Urothelium cell line (cell line): ENCODE data around the gene WFIKKN1.
A peak's percentile ranks its signal among the peaks of the same experiment; 100 is the strongest.

Source experiments
- DNase-seq: peaks from one replicate; pipeline ENCODE4 v3.0.0; 2011; ENCODE audit warnings: low spot score, mixed read lengths
- FAIRE-seq: peaks from 2 replicates; lab custom pipeline; 2011; peaks lifted over from hg19 to GRCh38; lab: Jason Lieb, UNC

The WFIKKN1 gene

GRCh38 chr16:621526-622105, 9.2 kb upstream of the WFIKKN1 start:
- FAIRE-seq (no peak), DNase-seq (no peak)

GRCh38 chr16:622920-623280, 7.9 kb upstream of the WFIKKN1 start:
- no peak for DNase-seq

GRCh38 chr16:624526-625070, 6.2 kb upstream of the WFIKKN1 start:
- DNase-seq: no peak
- no peak for FAIRE-seq

More at GRCh38 chr16:622920-623280, 7.9 kb upstream of the WFIKKN1 start:
- no peak for FAIRE-seq

- no peak for FAIRE-seq
- DNase-seq: no peak
These were observed 5.4 kb upstream of the WFIKKN1 start for GRCh38 chr16:625117-625976.

GRCh38 chr16:625977-626765, 4.6 kb upstream of the WFIKKN1 start:
- FAIRE-seq (no peak), DNase-seq (no peak)

- no peak for FAIRE-seq
- DNase-seq: peak; percentile 95
These were observed 3.9 kb upstream of the WFIKKN1 start for GRCh38 chr16:626787-627453.

- FAIRE-seq: no peak
These were observed 3.1 kb upstream of the WFIKKN1 start for GRCh38 chr16:627454-628239.

GRCh38 chr16:628321-629061, 2.3 kb upstream of the WFIKKN1 start:
- FAIRE-seq (no peak), DNase-seq (no peak)

More at GRCh38 chr16:627454-628239, 3.1 kb upstream of the WFIKKN1 start:
- DNase-seq: no peak

GRCh38 chr16:629185-629832, 1.5 kb upstream of the WFIKKN1 start:
- FAIRE-seq (no peak), DNase-seq (no peak)

GRCh38 chr16:629833-630248, 944 bp upstream of the WFIKKN1 start:
- DNase-seq (no peak), FAIRE-seq (no peak)

- no peak for DNase-seq
- no peak for FAIRE-seq
These were observed 453 bp upstream of the WFIKKN1 start for GRCh38 chr16:630249-630814.

GRCh38 chr16:631808-632358, 1.1 kb downstream of the WFIKKN1 start:
- no peak for FAIRE-seq
- no peak for DNase-seq

- DNase-seq: no peak
- no peak for FAIRE-seq
These were observed 1.9 kb downstream of the WFIKKN1 start for GRCh38 chr16:632486-633335.

- FAIRE-seq (no peak), DNase-seq (no peak)
These were observed 2.7 kb downstream of the WFIKKN1 start for GRCh38 chr16:633336-634050.

- no peak for FAIRE-seq
- DNase-seq: no peak
These were observed 3.4 kb downstream of the WFIKKN1 start for GRCh38 chr16:634051-634670.

GRCh38 chr16:634996-635395, 4.2 kb downstream of the WFIKKN1 start:
- FAIRE-seq (no peak), DNase-seq (no peak)
